Osteoblast (primary cell): ENCODE data around the gene LAMA4. TPM values are rescaled to one million over a fixed set of nuclear protein-coding genes. Genes with fewer than 3 reads are reported as not detected.

Source experiments
- DNase-seq: peaks from one replicate; pipeline ENCODE4 v3.0.0; 2011; ENCODE audit warnings: low spot score, mixed read lengths; ENCODE audit not compliant: insufficient read length; ENCODE audit errors: missing footprints
- H2AFZ ChIP-seq: 2 replicates; pipeline ENCODE4 v1.6.0; 2011; ENCODE audit warnings: mild to moderate bottlenecking, low read length
- H3K27ac ChIP-seq: 2 replicates; pipeline ENCODE4 v1.5.1; 2011; ENCODE audit warnings: mild to moderate bottlenecking, low read depth, low read length, moderate library complexity
- H3K27me3 ChIP-seq: 2 replicates; pipeline ENCODE4 v1.6.0; 2012; ENCODE audit warnings: mild to moderate bottlenecking, control low read depth, inconsistent platforms, low read length, moderate library complexity; ENCODE audit not compliant: insufficient read depth
- H3K36me3 ChIP-seq: 2 replicates; pipeline ENCODE4 v1.5.1; 2011; ENCODE audit warnings: mild to moderate bottlenecking, low read length, control low read depth, moderate library complexity; ENCODE audit not compliant: insufficient read depth
- H3K4me1 ChIP-seq: 2 replicates; pipeline ENCODE4 v1.5.1; 2011; ENCODE audit warnings: mild to moderate bottlenecking, low read length, control low read depth, moderate library complexity; ENCODE audit not compliant: insufficient read depth
- H3K4me2 ChIP-seq: 2 replicates; pipeline ENCODE4 v1.6.0; 2011; ENCODE audit warnings: mild to moderate bottlenecking, low read length; ENCODE audit not compliant: insufficient read depth
- H3K4me3 ChIP-seq: fragments of 200-600 bp; sonication (generic); 3 replicates; pipeline ENCODE4 v1.5.1; 2012; ENCODE audit warnings: mild to moderate bottlenecking, low read length, inconsistent platforms; ENCODE audit not compliant: insufficient read depth
- H3K79me2 ChIP-seq: 2 replicates; pipeline ENCODE4 v1.6.0; 2012; ENCODE audit warnings: mild to moderate bottlenecking, low read length, control low read depth, inconsistent platforms; ENCODE audit not compliant: insufficient read depth
- H3K9me3 ChIP-seq: 2 replicates; pipeline ENCODE4 v1.5.1; 2011; ENCODE audit warnings: low read depth, low read length, control low read depth
- H4K20me1 ChIP-seq: 2 replicates; pipeline ENCODE4 v1.6.0; 2012; ENCODE audit warnings: mild to moderate bottlenecking, low read length, control low read depth; ENCODE audit not compliant: insufficient read depth
- CTCF ChIP-seq: IDR thresholded peaks from 2 replicates; pipeline ENCODE4 v1.5.1; 2011; ENCODE audit warnings: mild to moderate bottlenecking, low read depth, low read length, moderate library complexity; ENCODE audit errors: extremely low read depth
- total RNA-seq: library from RNA; depleted of rRNA; stranded (reverse); fragments of >200 nt; gene quantifications from 2 replicates; pipeline ENCODE4 v1.2.3, GENCODE V29; 2012

LAMA4 gene
- total RNA-seq, 1 donor, result 260 TPM

- no peaks in the 10 kb centered on the region for H3K36me3 ChIP-seq
- peak; percentile 60 for TF ChIP-seq CTCF
- DNase-seq, result peak; percentile 71
- no peaks in the 10 kb centered on the region for H3K27me3 ChIP-seq
- no peak overlapping the region for H3K4me3 ChIP-seq
- no peaks in the 10 kb centered on the region for H3K9me3 ChIP-seq
- peaks cover 19% of the 10 kb centered on the region for H3K4me1 ChIP-seq
- H3K27ac ChIP-seq, result peak overlapping the region; percentile 7
- H3K4me2 ChIP-seq, result peak overlapping the region; percentile 45
- H2AFZ ChIP-seq, result peak overlapping the region; percentile 38
- no peaks in the 10 kb centered on the region for H3K79me2 ChIP-seq
- H4K20me1 ChIP-seq, result no peaks in the 10 kb centered on the region
Observed at GRCh38 chr6:112281821-112282615, 27.7 kb upstream of the LAMA4 start.

GRCh38 chr6:112279031-112279935 is 24.9 kb upstream of the LAMA4 start:
- no peak overlapping the region for H3K4me2 ChIP-seq
- no peaks in the 10 kb centered on the region for H3K79me2 ChIP-seq
- DNase-seq, result no peak
- H3K9me3 ChIP-seq, result no peaks in the 10 kb centered on the region
- no peak overlapping the region for H3K27ac ChIP-seq
- peaks cover 19% of the 10 kb centered on the region for H3K4me1 ChIP-seq
- H2AFZ ChIP-seq, result peak overlapping the region; percentile 89
- H3K4me3 ChIP-seq, result no peak overlapping the region
- H4K20me1 ChIP-seq, result no peaks in the 10 kb centered on the region
- H3K27me3 ChIP-seq, result no peaks in the 10 kb centered on the region
- no peaks in the 10 kb centered on the region for H3K36me3 ChIP-seq
- no peak for TF ChIP-seq CTCF

- no peaks in the 10 kb centered on the region for H3K9me3 ChIP-seq
- H2AFZ ChIP-seq, result no peak overlapping the region
- no peaks in the 10 kb centered on the region for H3K36me3 ChIP-seq
- no peak overlapping the region for H3K4me2 ChIP-seq
- no peaks in the 10 kb centered on the region for H3K27me3 ChIP-seq
- TF ChIP-seq CTCF, result no peak
- H3K27ac ChIP-seq, result no peak overlapping the region
- no peak overlapping the region for H3K4me3 ChIP-seq
- DNase-seq, result no peak
- H3K4me1 ChIP-seq, result peaks cover 8% of the 10 kb centered on the region
- H4K20me1 ChIP-seq, result no peaks in the 10 kb centered on the region
- no peaks in the 10 kb centered on the region for H3K79me2 ChIP-seq
Observed at GRCh38 chr6:112275365-112275764, 21.0 kb upstream of the LAMA4 start.

- no peak overlapping the region for H3K4me2 ChIP-seq
- H3K4me1 ChIP-seq, result peaks cover 8% of the 10 kb centered on the region
- H3K27me3 ChIP-seq, result no peaks in the 10 kb centered on the region
- H3K27ac ChIP-seq, result no peak overlapping the region
- TF ChIP-seq CTCF, result no peak
- no peak overlapping the region for H2AFZ ChIP-seq
- H3K9me3 ChIP-seq, result no peaks in the 10 kb centered on the region
- no peaks in the 10 kb centered on the region for H3K79me2 ChIP-seq
- H3K36me3 ChIP-seq, result no peaks in the 10 kb centered on the region
- no peaks in the 10 kb centered on the region for H4K20me1 ChIP-seq
- H3K4me3 ChIP-seq, result no peak overlapping the region
- no peak for DNase-seq
Observed at GRCh38 chr6:112274774-112275173, 20.4 kb upstream of the LAMA4 start.
